ENCODE measurements around the gene ALG1L2.
"Not testable (repeated sequence)": the region's sequence is repeated elsewhere in the genome, so short reads cannot be mapped to it uniquely, and the experiment has no call there.

The ALG1L2 gene

GRCh38 chr3:130094491-130094941 is 12.9 kb downstream of the ALG1L2 start:
- not testable (repeated sequence) for DNase-seq

- DNase-seq, result not testable (repeated sequence)
Observed at GRCh38 chr3:130095858-130096257, 14.2 kb downstream of the ALG1L2 start.

GRCh38 chr3:130097096-130097495 is 15.5 kb downstream of the ALG1L2 start:
- DNase-seq, result not testable (repeated sequence)

GRCh38 chr3:130097690-130098638 is 16.3 kb downstream of the ALG1L2 start:
- not testable (repeated sequence) for DNase-seq

- not testable (repeated sequence) for DNase-seq
Observed at GRCh38 chr3:130098639-130099385, 17.2 kb downstream of the ALG1L2 start.

GRCh38 chr3:130102545-130102944 is 20.9 kb downstream of the ALG1L2 start:
- not testable (repeated sequence) for DNase-seq

- not testable (repeated sequence) for DNase-seq
Observed at GRCh38 chr3:130104191-130104590, 22.6 kb downstream of the ALG1L2 start.

GRCh38 chr3:130107333-130107995 is 25.8 kb downstream of the ALG1L2 start:
- not testable (repeated sequence) for DNase-seq

- not testable (repeated sequence) for DNase-seq
Observed at GRCh38 chr3:130108836-130109585, 27.4 kb downstream of the ALG1L2 start.

- DNase-seq, result not testable (repeated sequence)
Observed at GRCh38 chr3:130110386-130111169, 28.9 kb downstream of the ALG1L2 start.

GRCh38 chr3:130111185-130111864 is 29.7 kb downstream of the ALG1L2 start:
- peak; percentile 42 for DNase-seq

GRCh38 chr3:130111865-130112747 is 30.5 kb downstream of the ALG1L2 start:
- DNase-seq, result not testable (repeated sequence)

- not testable (repeated sequence) for DNase-seq
Observed at GRCh38 chr3:130112748-130113073, 31.1 kb downstream of the ALG1L2 start.

GRCh38 chr3:130115400-130115799 is 33.8 kb downstream of the ALG1L2 start:
- not testable (repeated sequence) for DNase-seq

- DNase-seq, result no peak
Observed at GRCh38 chr3:130117933-130118332, 36.3 kb downstream of the ALG1L2 start.

GRCh38 chr3:130119824-130120223 is 38.2 kb downstream of the ALG1L2 start:
- not testable (repeated sequence) for DNase-seq

GRCh38 chr3:130120291-130120690 is 38.7 kb downstream of the ALG1L2 start:
- not testable (repeated sequence) for DNase-seq

- DNase-seq, result not testable (repeated sequence)
Observed at GRCh38 chr3:130122891-130123775, 41.5 kb downstream of the ALG1L2 start.

GRCh38 chr3:130125406-130125805 is 43.8 kb downstream of the ALG1L2 start:
- not testable (repeated sequence) for DNase-seq

Data from 8988T (cell line).